Inferior parietal cortex (tissue), 1 donor: ENCODE data around the gene TEDC1.

ENCODE experiments used
- DNase-seq: peaks from one replicate; pipeline ENCODE4 v3.0.0-alpha.2; 2016; ENCODE audit errors: extremely low spot score

Gene TEDC1

GRCh38 chr14:105473033-105473676, 17.9 kb upstream of the TEDC1 start:
- no peak for DNase-seq

GRCh38 chr14:105473677-105474482, 17.2 kb upstream of the TEDC1 start:
- DNase-seq = no peak

GRCh38 chr14:105474483-105475268, 16.4 kb upstream of the TEDC1 start, which contains the start of gene CRIP2:
CRIP2 (plus strand) TSS chr14:105474821; CDS start chr14:105474863, 42 bp downstream.
- no peak for DNase-seq

- DNase-seq = no peak
Observed at GRCh38 chr14:105475269-105476096, 15.6 kb upstream of the TEDC1 start.

DNA sequence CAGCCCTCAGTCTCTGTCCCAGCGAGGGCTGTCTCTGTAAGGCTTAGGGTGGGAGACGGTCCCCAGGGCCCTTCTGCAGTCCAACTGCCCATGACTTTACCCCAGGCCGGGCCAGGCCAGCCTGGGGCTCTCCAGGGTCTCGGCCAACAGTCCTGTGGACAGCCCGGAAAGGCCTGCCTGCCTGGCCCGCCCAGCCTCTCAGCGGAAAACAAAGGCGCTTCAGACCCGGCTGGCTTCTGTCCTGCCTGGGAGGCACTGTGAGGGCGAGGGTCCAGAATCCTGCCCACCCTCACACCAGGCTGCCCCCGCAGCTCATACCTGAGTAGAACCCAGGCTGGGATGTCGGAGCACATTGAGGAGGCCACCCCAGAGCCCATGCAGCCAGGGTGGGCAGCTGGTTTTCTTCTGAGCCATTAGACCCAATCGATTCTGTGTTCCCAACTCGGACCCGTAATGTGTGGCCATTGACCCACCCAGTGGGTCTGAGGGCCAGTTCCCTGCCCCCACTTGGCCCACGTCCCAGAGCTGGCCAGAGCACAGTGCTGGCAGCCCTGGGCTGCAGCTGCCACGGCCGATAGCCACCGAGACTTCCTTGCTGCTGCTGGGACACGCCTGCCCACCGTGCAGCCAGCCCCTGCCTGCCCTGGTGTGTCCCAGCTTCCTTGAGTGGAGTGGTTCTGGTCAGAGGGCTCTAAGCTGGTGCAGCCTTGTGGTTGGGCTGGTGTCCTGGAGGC, 14.8 kb upstream of the TEDC1 start:
- peak; percentile 74 for DNase-seq

DNA sequence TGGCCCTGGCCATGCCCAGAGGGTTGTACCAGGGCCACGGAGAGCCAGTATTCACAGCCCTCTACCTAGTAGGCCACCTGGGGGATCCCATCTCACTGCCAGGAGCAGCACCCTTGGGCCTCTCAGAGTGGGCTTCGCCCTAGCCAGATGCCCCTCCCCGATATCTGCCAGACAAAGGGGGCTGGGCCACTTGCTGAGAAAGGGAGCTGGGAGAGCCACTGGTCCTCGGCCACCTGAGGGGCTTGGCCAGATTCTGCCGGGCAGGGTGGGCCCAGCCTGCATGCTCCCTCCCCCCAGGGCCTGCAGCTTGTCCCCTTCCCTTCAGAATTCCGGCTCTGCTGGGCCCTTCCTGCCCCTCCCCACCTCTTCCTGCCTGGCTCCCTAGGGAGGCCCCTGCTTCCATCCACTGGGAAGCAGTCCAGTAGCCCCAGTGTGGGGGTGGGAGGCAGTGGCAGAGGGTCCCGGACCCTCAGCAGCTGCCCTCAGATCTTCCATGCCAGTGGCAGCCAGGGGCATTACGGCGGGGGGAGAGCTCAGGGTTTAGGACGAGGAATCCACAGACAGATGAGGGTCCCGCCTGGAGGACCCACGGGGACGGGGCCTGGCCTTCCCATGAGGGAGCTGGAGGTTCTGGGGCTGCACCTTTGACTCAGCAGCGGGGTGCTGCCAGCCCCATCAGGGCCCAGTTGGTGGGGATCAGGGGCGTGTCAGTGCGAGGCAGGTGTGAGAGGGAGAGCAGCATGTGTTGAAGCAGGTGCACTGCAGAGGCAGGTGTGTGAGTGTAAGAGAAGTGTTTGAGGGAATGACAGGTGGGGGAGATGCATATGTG, 14.0 kb upstream of the TEDC1 start:
- DNase-seq = no peak

- DNase-seq = no peak
Observed at GRCh38 chr14:105477660-105478397, 13.2 kb upstream of the TEDC1 start.

GRCh38 chr14:105478398-105479251, 12.4 kb upstream of the TEDC1 start:
- DNase-seq = no peak

GRCh38 chr14:105479431-105480158, 11.5 kb upstream of the TEDC1 start:
- DNase-seq = no peak

GRCh38 chr14:105480199-105480746, 10.8 kb upstream of the TEDC1 start:
- DNase-seq = no peak

DNA sequence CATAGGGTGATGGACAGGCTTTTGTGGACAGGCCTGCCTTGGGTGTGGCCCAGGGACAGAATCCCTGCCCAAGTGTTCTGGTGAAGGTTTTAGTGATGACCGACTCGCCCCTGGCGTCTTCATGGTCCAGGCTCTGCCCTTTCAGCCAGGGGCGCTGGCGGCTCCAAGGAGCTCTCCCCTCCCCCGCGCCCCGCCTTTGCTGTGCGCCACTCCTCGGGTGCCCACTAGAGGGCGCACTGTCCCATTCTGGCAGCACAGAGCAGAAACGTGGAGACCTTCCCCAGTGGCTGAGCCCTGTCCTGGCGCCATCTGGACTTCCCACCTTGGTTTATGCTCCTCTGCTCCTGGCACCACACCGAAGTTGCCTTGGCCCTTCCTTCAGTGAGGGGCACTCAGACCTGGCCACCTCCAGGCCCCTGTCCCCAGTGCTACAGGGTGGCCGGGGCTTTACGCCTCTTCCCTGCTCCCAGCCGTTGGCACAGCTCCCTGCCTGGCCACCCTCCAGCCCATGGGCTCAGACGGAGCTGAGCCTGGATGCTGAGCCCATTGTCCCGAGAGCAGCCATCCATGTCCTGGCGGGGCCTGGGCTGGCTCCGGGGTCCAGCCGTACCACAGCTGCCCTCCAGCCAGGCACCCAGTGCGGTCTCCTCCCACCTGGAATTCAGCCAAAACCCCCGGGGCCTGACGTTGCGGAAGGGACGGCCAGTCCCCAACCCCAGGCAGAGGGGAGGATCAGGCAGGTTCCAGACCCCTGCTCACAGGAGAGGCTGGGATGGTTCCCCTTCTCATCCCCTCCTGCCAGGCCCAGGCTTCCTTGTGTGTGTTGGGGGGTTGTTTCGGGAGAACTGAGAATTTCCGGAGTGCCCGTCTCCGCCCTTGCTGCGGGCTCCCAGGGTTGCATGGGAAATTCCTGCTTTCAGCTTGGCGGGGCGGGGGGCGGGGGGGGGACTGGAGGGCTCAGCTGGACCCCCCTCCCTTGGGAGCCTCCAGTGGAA, 9.9 kb upstream of the TEDC1 start:
- DNase-seq = peak; percentile 85

GRCh38 chr14:105481886-105482457, 9.1 kb upstream of the TEDC1 start:
- DNase-seq = peak; percentile 75

- DNase-seq = no peak
Observed at GRCh38 chr14:105482486-105483110, 8.4 kb upstream of the TEDC1 start.

DNA sequence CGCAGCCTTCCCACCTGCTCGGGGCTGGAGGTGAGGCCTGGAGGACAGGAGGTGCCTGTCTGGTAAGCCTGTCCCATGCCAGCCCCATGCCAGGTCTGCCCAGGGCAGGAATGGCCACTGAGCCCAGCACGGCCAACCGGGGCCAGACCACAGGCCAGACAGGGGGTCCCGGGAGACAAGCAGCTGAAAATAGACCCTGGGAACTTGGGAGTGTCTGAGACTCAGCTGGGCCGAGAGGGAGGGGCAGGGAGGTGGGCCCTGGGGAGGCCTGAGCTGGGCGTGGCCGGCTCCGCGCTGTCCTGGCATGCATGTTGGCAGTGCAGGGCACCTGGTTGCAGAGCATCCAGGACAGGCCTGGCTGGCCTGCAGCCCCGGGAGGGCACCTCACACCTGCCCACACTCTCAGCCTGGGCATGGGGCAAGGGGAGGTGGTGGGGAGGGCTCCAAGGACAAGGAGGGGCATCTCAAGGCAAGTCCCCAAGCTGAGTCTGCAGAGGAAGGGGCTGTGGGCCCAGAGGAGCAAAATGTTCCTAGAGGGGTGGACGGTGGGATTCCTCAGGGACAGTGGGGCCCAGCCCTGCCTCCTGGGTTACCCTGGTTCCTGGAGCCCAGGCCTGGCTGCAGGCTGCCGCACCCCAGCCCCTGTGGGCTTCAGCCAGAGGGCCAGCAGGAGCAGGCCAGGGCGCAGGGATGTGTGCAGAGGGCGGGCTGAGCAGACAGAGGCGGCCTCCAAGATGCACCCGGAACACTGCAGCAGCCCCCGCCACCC, 7.6 kb upstream of the TEDC1 start:
- no peak for DNase-seq
